Measurements from ENCODE around the gene CNTNAP1.
A peak's percentile ranks its signal among the peaks of the same experiment; 100 is the strongest.

Gene CNTNAP1

GRCh38 chr17:42685831-42686230 lies 3.5 kb downstream of the CNTNAP1 start:
- no peak for DNase-seq (ENCODE audit: low spot score)

DNA sequence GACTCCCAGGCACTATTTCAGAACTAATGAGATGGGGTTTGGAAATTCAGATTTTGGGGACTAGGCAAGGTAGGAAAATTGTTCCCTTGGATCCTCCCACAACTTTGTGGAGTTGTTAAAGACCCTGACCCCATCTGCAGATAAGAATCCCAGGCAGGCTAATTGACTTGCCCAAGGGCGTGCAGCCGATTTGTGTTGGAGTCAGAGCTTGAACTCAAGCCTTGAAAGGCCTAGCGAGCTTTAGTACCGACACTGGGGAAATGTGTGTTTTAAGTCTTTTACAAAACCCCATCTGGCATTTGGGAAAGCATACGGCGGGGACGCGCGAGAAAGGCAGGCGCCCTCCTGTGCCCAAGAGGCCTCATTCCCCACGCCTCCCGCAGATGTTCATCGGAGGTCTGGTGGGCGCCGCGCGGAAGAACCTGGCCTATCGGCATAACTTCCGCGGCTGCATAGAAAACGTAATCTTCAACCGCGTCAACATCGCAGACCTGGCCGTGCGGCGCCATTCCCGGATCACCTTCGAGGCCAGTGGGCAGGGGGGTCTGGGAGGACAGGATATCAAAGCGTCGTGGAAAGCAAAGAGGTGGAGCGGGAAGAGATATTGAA lies 4.3 kb downstream of the CNTNAP1 start:
- no peak for DNase-seq (ENCODE audit: low spot score)

DNA sequence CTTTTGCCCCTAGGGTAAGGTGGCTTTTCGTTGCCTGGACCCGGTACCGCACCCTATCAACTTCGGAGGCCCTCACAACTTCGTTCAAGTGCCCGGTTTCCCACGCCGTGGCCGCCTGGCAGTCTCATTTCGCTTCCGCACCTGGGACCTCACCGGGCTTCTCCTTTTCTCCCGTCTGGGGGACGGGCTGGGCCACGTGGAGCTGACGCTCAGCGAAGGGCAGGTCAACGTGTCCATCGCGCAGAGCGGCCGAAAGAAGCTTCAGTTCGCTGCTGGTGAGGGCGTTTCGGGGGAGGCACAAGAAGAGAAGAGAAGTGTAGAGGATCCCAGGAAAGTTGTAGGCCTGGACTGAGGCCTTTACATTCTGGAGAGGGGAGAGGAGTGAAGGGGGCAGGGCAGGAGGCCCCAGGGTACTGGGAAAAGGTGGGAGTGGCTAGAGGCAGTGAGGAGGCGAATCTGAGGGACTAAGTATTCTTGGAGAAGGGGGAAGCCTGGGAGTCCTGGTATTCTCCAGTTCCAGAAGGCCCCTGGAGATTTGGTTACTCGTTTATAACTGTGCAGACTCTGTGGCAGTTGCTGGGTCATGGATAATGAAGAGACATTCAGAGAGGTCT lies 5.5 kb downstream of the CNTNAP1 start:
- no peak for DNase-seq (ENCODE audit: low spot score)

GRCh38 chr17:42690596-42690995 lies 8.3 kb downstream of the CNTNAP1 start:
- no peak for DNase-seq (ENCODE audit: low spot score)

DNA sequence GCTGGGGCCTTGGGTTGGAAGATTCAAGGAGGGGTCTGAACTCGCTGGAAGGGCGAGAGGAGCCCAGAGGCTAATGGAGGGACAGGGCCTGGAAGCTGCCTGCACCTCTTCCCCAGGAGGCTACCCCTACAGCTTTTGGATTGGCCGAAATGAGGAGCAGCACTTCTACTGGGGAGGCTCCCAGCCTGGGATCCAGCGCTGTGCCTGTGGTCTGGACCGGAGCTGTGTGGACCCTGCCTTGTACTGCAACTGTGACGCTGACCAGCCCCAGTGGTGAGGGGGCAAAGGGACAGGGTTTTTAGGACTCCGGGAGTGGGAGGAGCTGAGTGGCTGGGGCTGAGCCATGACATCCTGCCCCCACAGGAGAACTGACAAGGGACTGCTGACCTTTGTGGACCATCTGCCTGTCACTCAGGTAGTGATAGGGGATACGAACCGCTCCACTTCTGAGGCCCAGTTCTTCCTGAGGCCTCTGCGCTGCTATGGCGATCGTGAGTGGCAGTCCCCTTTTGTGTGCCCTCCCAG lies 8.8 kb downstream of the CNTNAP1 start:
- DNase-seq (ENCODE audit: low spot score), result no peak

DNA sequence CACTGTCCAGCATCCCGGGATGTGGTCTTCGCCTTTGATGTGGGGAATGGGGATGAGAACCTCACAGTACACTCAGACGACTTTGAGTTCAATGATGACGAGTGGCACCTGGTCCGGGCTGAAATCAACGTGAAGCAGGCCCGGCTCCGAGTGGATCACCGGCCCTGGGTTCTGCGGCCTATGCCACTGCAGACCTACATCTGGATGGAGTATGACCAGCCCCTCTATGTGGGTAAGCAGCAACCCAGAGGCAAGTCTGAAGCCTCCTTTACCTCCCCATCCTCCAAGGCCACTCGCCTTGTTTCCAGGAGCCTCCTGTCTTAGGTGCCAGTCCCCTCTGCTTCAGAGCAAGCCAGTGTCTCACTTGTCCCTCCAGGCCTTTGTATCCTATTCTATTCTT lies 10.2 kb downstream of the CNTNAP1 start:
- DNase-seq (ENCODE audit: low spot score), result no peak

- DNase-seq (ENCODE audit: low spot score), result no peak
These were observed 12.2 kb downstream of the CNTNAP1 start for GRCh38 chr17:42694524-42694923.

DNA sequence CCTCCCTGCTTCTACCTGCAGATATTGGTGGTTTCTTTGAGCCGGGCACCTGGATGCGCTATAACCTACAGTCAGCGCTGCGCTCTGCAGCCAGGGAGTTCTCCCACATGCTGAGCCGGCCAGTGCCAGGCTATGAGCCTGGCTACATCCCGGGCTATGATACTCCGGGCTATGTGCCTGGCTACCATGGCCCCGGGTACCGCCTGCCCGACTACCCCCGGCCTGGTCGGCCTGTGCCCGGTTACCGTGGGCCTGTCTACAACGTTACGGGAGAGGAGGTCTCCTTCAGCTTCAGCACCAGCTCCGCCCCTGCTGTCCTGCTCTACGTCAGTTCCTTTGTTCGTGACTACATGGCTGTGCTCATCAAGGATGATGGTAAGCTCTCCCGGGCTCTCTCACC lies 13.2 kb downstream of the CNTNAP1 start:
- DNase-seq (ENCODE audit: low spot score), result no peak

- DNase-seq (ENCODE audit: low spot score), result no peak
These were observed 14.9 kb downstream of the CNTNAP1 start for GRCh38 chr17:42697108-42697811.

GRCh38 chr17:42698736-42699414 lies 16.5 kb downstream of the CNTNAP1 start:
- peak; percentile 65 for DNase-seq (ENCODE audit: low spot score)

DNA sequence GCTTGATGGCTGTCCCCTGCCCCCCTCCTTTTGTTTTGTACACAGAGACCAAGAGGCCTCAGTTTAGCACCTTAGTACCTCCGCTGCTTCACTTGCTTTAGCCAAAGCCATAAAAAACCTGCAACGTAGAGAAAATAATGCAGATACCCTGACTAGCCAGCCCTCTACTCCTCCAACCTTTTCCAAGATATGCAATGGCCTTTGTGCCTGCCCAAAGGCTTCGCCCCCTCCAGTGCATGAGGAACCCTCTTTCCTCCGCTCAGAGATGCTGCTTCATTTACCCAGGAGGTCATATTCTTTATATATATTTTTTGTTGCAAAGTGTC lies 17.0 kb downstream of the CNTNAP1 start:
- DNase-seq (ENCODE audit: low spot score), result no peak

GRCh38 chr17:42700586-42701289 lies 18.4 kb downstream of the CNTNAP1 start:
- DNase-seq (ENCODE audit: low spot score), result no peak

GRCh38 chr17:42702446-42702845 lies 20.1 kb downstream of the CNTNAP1 start:
- DNase-seq (ENCODE audit: low spot score), result no peak

DNA sequence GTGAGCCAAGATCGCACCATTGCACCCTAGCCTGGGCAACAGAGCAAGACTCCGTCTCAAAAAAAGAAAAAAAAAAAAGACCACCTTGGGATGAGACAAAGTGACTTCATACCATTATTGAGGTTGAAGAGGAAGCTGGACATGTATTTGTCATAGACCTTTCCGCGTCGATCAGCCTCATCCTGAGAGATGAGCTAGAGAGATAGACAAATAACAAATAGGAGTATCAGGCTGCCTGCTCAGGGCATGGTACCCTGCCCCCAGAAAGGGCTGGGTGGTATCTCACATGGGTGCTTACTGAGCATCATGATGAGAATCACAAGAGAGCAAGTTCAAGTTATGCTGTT lies 22.1 kb downstream of the CNTNAP1 start:
- no peak for DNase-seq (ENCODE audit: low spot score)

DNA sequence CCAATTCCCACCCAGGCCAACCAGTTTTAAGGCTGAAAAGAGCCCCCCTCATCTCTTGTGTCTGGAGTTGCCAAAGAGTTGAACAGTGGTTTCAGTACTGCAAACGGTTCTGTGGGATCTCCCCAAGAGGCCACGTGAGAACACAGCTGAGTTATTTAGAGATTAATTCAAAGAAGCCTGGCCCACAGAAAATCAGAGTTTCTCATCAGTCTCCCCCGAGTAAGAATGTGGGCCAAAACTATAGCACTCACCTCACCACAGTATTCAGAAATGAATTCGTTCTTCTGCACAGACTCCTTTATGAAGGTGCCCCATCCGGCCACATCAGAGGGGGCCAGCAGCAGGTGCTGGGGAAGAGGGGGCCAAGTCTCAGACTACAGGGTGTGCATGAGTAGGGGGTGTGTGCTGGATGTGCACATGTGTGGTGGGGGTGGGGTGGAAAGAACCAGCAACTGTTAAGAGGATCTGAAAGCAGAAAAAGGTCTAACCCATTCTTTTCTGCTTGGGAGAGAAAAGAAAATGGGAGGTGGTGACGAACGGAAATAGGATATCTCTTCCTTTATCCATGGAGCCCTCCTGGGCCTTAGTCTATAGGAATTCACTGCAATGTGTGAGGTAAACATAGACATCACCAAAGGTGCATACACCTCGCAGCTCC lies 22.6 kb downstream of the CNTNAP1 start:
- DNase-seq (ENCODE audit: low spot score), result no peak

- no peak for DNase-seq (ENCODE audit: low spot score)
These were observed 24.4 kb downstream of the CNTNAP1 start for GRCh38 chr17:42706732-42707131.

DNA sequence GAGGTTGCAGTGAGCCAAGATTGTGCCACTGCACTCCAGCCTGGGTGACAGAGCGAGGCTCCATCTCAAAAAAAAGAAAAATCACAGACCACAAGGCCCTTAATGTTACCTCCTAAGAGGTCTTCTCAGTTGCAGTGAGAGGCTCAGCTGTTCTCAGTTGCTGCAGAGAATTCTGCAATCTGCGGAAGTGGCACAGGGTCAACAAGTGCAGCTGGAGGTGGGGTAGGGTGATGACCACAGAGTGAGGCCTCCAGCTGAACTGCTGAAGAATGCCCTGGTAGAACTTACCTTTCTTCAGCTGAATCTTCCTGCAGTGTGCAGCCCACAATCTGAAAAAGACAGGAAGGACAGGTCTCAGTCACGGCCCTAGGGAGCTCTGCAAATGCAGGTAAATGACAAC lies 26.3 kb downstream of the CNTNAP1 start:
- DNase-seq (ENCODE audit: low spot score), result no peak

GRCh38 chr17:42709561-42709960 lies 27.2 kb downstream of the CNTNAP1 start:
- DNase-seq (ENCODE audit: low spot score), result no peak

DNA sequence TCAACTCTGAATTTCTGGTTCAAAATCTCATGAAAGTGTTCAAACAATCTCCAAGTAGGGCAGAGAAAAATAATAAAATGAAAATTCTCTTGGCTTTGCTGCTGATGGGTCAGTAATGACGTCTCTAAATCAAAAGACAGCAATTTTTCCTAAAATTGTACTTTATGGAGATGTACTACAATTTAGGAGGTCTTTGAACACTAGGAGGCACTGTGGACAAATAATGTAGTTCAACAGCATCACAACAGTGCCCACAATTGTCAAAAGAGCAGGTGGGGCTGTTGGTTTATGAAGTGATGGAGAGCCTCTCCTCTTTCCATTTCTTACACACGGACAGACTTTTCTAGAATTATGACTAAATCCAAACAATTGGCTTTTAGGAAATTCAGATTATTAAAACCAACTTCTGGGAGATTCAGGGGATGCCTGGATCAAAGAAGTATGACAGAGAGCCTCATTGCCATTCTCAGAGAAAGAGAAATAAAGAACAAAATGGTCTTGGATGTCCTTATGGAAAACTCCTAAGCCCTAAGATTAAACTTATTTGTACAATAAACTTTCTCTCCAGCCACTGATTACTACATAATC lies 38.8 kb downstream of the CNTNAP1 start:
- DNase-seq (ENCODE audit: low spot score), result no peak

GRCh38 chr17:42723636-42724035 lies 41.3 kb downstream of the CNTNAP1 start:
- DNase-seq (ENCODE audit: low spot score), result no peak

DNA sequence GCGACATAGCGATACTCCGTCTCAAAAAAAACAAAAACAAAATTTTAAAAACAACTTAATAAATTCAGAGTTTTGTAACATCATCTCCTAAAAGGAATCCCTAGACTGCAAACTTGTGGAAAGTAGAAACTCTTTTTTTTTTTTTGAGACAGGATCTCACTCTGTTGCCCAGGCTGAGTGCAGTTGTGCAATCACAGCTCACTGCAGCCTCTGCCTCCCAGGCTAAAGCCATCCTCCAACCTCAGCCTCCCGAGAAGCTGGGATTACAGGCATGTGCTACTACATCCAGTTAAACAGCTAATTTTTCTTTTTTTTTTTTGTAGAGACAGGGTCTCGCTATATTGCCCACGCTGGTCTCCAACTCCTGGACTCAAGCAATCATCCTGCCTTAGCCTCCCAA lies 42.8 kb downstream of the CNTNAP1 start:
- DNase-seq (ENCODE audit: low spot score), result no peak

DNA sequence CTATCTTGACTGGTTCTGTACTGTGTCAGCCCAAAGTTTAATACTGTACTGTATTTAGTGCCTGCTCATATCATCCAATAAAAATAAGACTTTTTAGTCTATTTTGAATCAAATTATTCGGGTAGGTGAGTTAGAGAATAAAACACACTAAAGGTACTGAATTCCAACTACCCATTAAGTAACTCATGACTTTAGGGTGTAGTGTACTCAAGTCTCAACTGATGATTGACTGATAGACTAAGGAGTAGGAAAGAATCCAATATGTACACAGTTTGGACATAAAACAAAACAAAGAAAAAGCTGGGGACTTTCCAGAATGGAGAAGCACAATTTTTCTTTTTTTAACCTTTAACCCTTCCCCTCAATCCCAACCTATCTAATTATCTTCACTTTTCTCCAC lies 58.4 kb downstream of the CNTNAP1 start:
- DNase-seq (ENCODE audit: low spot score), result no peak

Measured in ecto neural progenitor cell (in vitro differentiated cells).